ENCODE data around the gene MORN1. TPM values are rescaled to one million over a fixed set of nuclear protein-coding genes. Genes with fewer than 3 reads are reported as not detected.

The MORN1 gene
- total and polyA plus RNA-seq, 10 of the 15 experiments (the other 5 are each of a cell fraction or from before 2014, with no cell fraction given): 0.76 to 7.9 (median 5.5) TPM

- no peak for TF ChIP-seq ZBTB33 (IDR thresholded peaks at IDR 0.05)
- no peak for TF ChIP-seq STAT3 (IDR thresholded peaks at IDR 0.05; ENCODE audit: low read depth, low read length)
- TF ChIP-seq CEBPB (IDR thresholded peaks at IDR 0.05; ENCODE audit: borderline replicate concordance in 1 of 2, low read depth in 2 of 2, low read length in 2 of 2): no peak
- TF ChIP-seq EZH2 (IDR thresholded peaks at IDR 0.05; ENCODE audit: borderline replicate concordance, control insufficient read depth, low read depth, low read length): no peak
- TF ChIP-seq SP1 (IDR thresholded peaks at IDR 0.05; ENCODE audit: low read depth, low read length): no peak
- TF ChIP-seq TCF12 (IDR thresholded peaks at IDR 0.05; ENCODE audit: low read depth, low read length): no peak
- no peak for TF ChIP-seq BRCA1 (IDR thresholded peaks at IDR 0.05; ENCODE audit: low read depth, low read length)
These were observed 71.3 kb downstream of the MORN1 start (continued) for GRCh38 chr1:2320006-2320405.

- SMC1A ChIA-PET (ENCODE audit: uncharacterized antibody, unreplicated experiment): no interaction called here
- POLR2A ChIA-PET: no interaction called here
- RAD21 ChIA-PET (ENCODE audit: unreplicated experiment): no interaction called here
- H3K36me3 ChIP-seq (ENCODE audit: control insufficient read depth in 2 of 2, insufficient read depth in 2 of 2, low read length in 1 of 2): no peaks in the 10 kb centered on the region
- DNase-seq (ENCODE audit: low read depth, low spot score) (no peak), FAIRE-seq (no peak), ATAC-seq (no peak)
- WGBS (ENCODE audit: insufficient coverage, insufficient replicate concordance, low lambda C conversion rate, missing lambda C conversion rate): 57% methylated on average over 21 of the region's 21 CpGs
- BruUV-seq (replicated peaks): no TSS peak
- no peak overlapping the region for H3K9ac ChIP-seq (ENCODE audit: control insufficient read depth, insufficient read depth, low read length)
- H4K20me1 ChIP-seq (ENCODE audit: control insufficient read depth, insufficient read depth): no peaks in the 10 kb centered on the region
- CTCF ChIA-PET: no interaction called here
- intact Hi-C loops (cut with micrococcal nuclease; ENCODE audit: unreplicated experiment): no loop called here
- H3K9me3 ChIP-seq (replicated peaks; ENCODE audit: control insufficient read depth, insufficient read depth, low read length): no peaks in the 10 kb centered on the region
- no peaks in the 10 kb centered on the region for H3K27me3 ChIP-seq (replicated peaks in 1 of 2; ENCODE audit: control insufficient read depth in 2 of 2, insufficient read depth in 2 of 2, low read length in 1 of 2)
- in situ Hi-C loops (cut with MboI): no loop called here
- H3K27ac ChIP-seq (ENCODE audit: control insufficient read depth, insufficient read depth): no peak overlapping the region
- no peak overlapping the region for H3K4me3 ChIP-seq
- H3K4me2 ChIP-seq (ENCODE audit: control insufficient read depth, insufficient read depth): no peak overlapping the region
- no peaks in the 10 kb centered on the region for H3K79me2 ChIP-seq (ENCODE audit: control insufficient read depth, insufficient read depth, low read length)
- no peak overlapping the region for H2AFZ ChIP-seq (ENCODE audit: control insufficient read depth, low read depth, low read length)
- H3K4me1 ChIP-seq (ENCODE audit: control insufficient read depth, insufficient read depth, low read length): no peaks in the 10 kb centered on the region; the same call in 1 of the 2 replicates
- TF ChIP-seq ZBTB4 (CRISPR knock-in tag; IDR thresholded peaks at IDR 0.05) (no peak), RCOR1 (conservative IDR thresholded peaks at IDR 0.05; ENCODE audit: low read depth, low read length) (no peak), RELB (IDR thresholded peaks at IDR 0.05; ENCODE audit: low read depth) (no peak), TCF3 (IDR thresholded peaks at IDR 0.05; ENCODE audit: borderline replicate concordance, insufficient read depth, low read depth, low read length) (no peak), MLLT1 (IDR thresholded peaks at IDR 0.05) (no peak), POLR2AphosphoS5 (IDR thresholded peaks at IDR 0.05; ENCODE audit: low read length) (no peak), NR2C1 (IDR thresholded peaks at IDR 0.05) (no peak), SIX5 (IDR thresholded peaks at IDR 0.05; ENCODE audit: low read depth, low read length, severe bottlenecking) (no peak)
These were observed 72.1 kb downstream of the MORN1 start for GRCh38 chr1:2319291-2319690.

Measured in GM12878 (cell line).